ENCODE measurements around the gene HOXA5. TPM values are rescaled to one million over a fixed set of nuclear protein-coding genes. Genes with fewer than 3 reads are reported as not detected.
A peak's percentile ranks its signal among the peaks of the same experiment; 100 is the strongest.

HOXA5 gene
- polyA plus RNA-seq, 1 donor = 76.0 TPM

- no peak for DNase-seq
Observed at GRCh38 chr7:27149842-27150567, 6.5 kb upstream of the HOXA5 start.

- DNase-seq = no peak
Observed at GRCh38 chr7:27148756-27149641, 5.5 kb upstream of the HOXA5 start.

- no peak for DNase-seq
Observed at GRCh38 chr7:27148031-27148755, 4.7 kb upstream of the HOXA5 start.

- DNase-seq = no peak
Observed at GRCh38 chr7:27147199-27148030, 3.9 kb upstream of the HOXA5 start, which contains the start of gene HOXA6. Gene HOXA6 (minus strand): TSS chr7:27147774. CDS start chr7:27147749, 25 bp downstream.

- DNase-seq = no peak
Observed at GRCh38 chr7:27146491-27147198, 3.2 kb upstream of the HOXA5 start.

- no peak for DNase-seq
Observed at GRCh38 chr7:27145914-27146412, 2.5 kb upstream of the HOXA5 start.

- no peak for DNase-seq
Observed at GRCh38 chr7:27145165-27145913, 1.9 kb upstream of the HOXA5 start.

- no peak for DNase-seq
Observed at GRCh38 chr7:27144781-27145164, 1.3 kb upstream of the HOXA5 start.

GRCh38 chr7:27143950-27144780 lies 684 bp upstream of the HOXA5 start:
- DNase-seq = no peak

GRCh38 chr7:27142580-27143022 lies 880 bp downstream of the HOXA5 start:
- DNase-seq = no peak

- DNase-seq = no peak
Observed at GRCh38 chr7:27141923-27142579, 1.4 kb downstream of the HOXA5 start.

- DNase-seq = no peak
Observed at GRCh38 chr7:27141137-27141922, 2.2 kb downstream of the HOXA5 start.

GRCh38 chr7:27140126-27140857 lies 3.2 kb downstream of the HOXA5 start:
- DNase-seq = peak; percentile 83

GRCh38 chr7:27139334-27140125 lies 4.0 kb downstream of the HOXA5 start:
- DNase-seq = no peak

GRCh38 chr7:27138985-27139333 lies 4.5 kb downstream of the HOXA5 start:
- DNase-seq = no peak

- no peak for DNase-seq
Observed at GRCh38 chr7:27138472-27138871, 5.0 kb downstream of the HOXA5 start.

Measured in left kidney (tissue), 2 donors.